Transverse colon (tissue), 4 donors: ENCODE data around the gene SMYD3. TPM values are rescaled to one million over a fixed set of nuclear protein-coding genes. Genes with fewer than 3 reads are reported as not detected.
A peak's percentile ranks its signal among the peaks of the same experiment; 100 is the strongest.

Experiments used
- DNase-seq: peaks from one replicate; pipeline ENCODE4 v3.0.0-alpha.2; 2019
- H3K27ac ChIP-seq, 4 donors: fragments of 200-600 bp; sonication (generic); 2 replicates each; pipeline ENCODE4 v1.5.1; 2016 to 2018; ENCODE audit warnings: inconsistent platforms in 4 of 4
- H3K27me3 ChIP-seq: fragments of 200-600 bp; sonication (generic); 2 replicates; pipeline ENCODE4 v1.5.1; 2017; ENCODE audit warnings: inconsistent platforms
- H3K36me3 ChIP-seq, 4 donors: fragments of 200-600 bp; sonication (generic); 2 replicates each; pipeline ENCODE4 v1.5.1; 2017 to 2019; ENCODE audit warnings: inconsistent platforms in 4 of 4
- H3K4me1 ChIP-seq, 4 donors: fragments of 200-600 bp; sonication (generic); 2 replicates each; pipeline ENCODE4 v1.5.1; 2017 to 2020; ENCODE audit warnings: inconsistent platforms in 4 of 4
- H3K4me3 ChIP-seq, 4 donors: fragments of 200-600 bp; sonication (generic); 1 replicate in 1 of 4; 2 replicates in 3 of 4; pipeline versions ENCODE4 v1.5.1 to v1.6.1; 2017 to 2019; ENCODE audit warnings: inconsistent platforms in 4 of 4
- H3K9me3 ChIP-seq, 2 donors: fragments of 200-600 bp; sonication (generic); 2 replicates each; pipeline ENCODE4 v1.5.1; 2017 to 2019; ENCODE audit warnings: inconsistent platforms in 2 of 2
- EP300 ChIP-seq: sonication (generic); formaldehyde crosslinking; IDR thresholded peaks from one replicate; pipeline ENCODE4 v1.6.1; 2017; ENCODE audit warnings: antibody characterized with exemption, low read depth
- POLR2A ChIP-seq: fragments of 450-650 bp; IDR thresholded peaks from one replicate; pipeline ENCODE4 v1.6.1; 2016; ENCODE audit warnings: antibody characterized with exemption, mild to moderate bottlenecking, moderate library complexity
- POLR2AphosphoS5 ChIP-seq, 3 donors: sonication (generic); formaldehyde crosslinking; IDR thresholded peaks; one replicate each; pipeline ENCODE4 v1.6.1; 2016; ENCODE audit warnings: antibody characterized with exemption in 3 of 3
- WGBS, 2 donors: methylation state at CpG; one replicate each; pipeline ENCODE4 v1.1.5; 2018; ENCODE audit warnings: low coverage in 1 of 2; 5-methylcytosine and 5-hydroxymethylcytosine counted together
- in situ Hi-C, 4 donors: fragments of 200-750 bp; cut with MboI; loops; one replicate each; pipeline versions ENCODE4 v1.15.0 to v1.15.1; 2017; ENCODE audit warnings: low sequenced_read_pairs in 3 of 4, low pct_ligation_motif_present in 1 of 4, low pct_unique_long_range_greater_than_20kb in 1 of 4
- intact Hi-C: fragments of 100-400 bp; cut with DNase I; formaldehyde crosslinking; loops from one replicate; pipeline ENCODE4 v1.15.1; 2023; ENCODE audit warnings: low total_unique reads
- total RNA-seq, 4 donors: library from RNA; depleted of rRNA; stranded (reverse); fragments of >200 nt; gene quantifications; one replicate each; pipeline ENCODE4 v1.1.0, GENCODE V29; 2016
- TF ChIP-seq, protein P1 (sequence below), 5 experiments: fragments of 200-600 bp in 3 of 5; fragments of 450-650 bp in 2 of 5; sonication (generic) in 3 of 5; IDR thresholded peaks; 1 replicate in 2 of 5; 2 replicates in 3 of 5; pipeline ENCODE4 v1.5.1; 2016 to 2017; ENCODE audit warnings: antibody characterized with exemption in 5 of 5, inconsistent platforms in 3 of 5, mild to moderate bottlenecking in 2 of 5, moderate library complexity in 1 of 5

SMYD3 gene
- total RNA-seq, 4 donors from 2014 or later: 10.5 to 31.3 (median 25.8) TPM

DNA sequence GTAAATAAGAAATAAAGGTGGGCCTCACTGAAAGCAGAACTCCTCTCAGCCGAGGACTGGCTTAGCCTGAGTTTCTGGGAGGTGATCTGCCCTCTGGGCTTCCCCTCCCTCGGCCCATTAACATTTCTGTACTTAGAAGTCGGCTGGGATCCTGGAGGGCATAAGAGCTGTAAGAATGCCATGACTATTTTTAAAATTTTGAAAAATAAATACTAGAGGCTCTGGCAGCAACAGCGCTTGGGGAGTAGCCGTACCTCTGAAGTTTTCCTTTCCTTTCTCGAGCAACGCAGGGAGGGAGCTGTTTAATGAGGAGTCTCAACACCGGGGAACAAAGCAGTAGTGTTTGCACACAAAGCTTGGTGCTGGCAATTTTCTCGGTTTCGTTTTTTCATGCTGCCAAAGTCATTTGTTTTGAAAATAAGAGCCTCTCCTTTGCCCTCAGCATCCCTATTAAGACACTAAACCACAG, 498.7 kb downstream of the SMYD3 start:
- WGBS, 2 donors: 40% methylated on average over 2 to 10 of the region's 10 CpGs
- H3K27ac ChIP-seq: no peak overlapping the region
- in situ Hi-C loops: loop anchor here in 3 of 4 donors (10.0 to 25.0 kb wide), 4 partner anchors 429 to 854 kb away; partner anchors contain the start of gene KIF26B (in 1 of the 3)

DNA sequence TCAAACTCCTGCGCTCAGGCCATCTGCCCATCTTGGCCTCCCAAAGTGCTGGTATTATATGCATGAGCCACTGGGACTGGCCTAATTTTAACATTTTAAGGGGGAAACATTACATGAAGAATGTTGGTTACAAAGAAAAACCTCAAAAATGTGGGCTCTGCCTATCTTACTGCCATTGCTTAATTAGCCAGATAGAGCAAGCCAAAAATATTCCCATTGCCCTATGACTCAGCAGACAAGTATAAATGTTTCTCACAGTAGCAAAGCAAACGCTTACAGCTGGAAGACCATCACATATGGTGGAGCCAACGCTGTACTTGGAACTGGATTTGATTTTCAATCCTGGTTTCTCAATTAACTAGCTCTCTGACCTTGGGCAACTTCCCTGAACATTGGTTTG, 502.0 kb downstream of the SMYD3 start:
- no peak for TF ChIP-seq EP300
- peak in 1 of 3 donors; percentile 23 for TF ChIP-seq POLR2AphosphoS5 (IDR thresholded peaks at IDR 0.05)
- TF ChIP-seq POLR2A: no peak
- TF ChIP-seq, protein P1, sequence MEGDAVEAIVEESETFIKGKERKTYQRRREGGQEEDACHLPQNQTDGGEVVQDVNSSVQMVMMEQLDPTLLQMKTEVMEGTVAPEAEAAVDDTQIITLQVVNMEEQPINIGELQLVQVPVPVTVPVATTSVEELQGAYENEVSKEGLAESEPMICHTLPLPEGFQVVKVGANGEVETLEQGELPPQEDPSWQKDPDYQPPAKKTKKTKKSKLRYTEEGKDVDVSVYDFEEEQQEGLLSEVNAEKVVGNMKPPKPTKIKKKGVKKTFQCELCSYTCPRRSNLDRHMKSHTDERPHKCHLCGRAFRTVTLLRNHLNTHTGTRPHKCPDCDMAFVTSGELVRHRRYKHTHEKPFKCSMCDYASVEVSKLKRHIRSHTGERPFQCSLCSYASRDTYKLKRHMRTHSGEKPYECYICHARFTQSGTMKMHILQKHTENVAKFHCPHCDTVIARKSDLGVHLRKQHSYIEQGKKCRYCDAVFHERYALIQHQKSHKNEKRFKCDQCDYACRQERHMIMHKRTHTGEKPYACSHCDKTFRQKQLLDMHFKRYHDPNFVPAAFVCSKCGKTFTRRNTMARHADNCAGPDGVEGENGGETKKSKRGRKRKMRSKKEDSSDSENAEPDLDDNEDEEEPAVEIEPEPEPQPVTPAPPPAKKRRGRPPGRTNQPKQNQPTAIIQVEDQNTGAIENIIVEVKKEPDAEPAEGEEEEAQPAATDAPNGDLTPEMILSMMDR (IDR thresholded peaks at IDR 0.05): no peak
- Histone ChIP-seq H3K9me3 (no peaks in the 10 kb centered on the region), H3K27ac (no peak overlapping the region), H3K4me1 (peaks cover 0 to 23% (median 7%) of the 10 kb centered on the region in 4 donors), H3K36me3 (no peaks in the 10 kb centered on the region), H3K27me3 (no peaks in the 10 kb centered on the region), H3K4me3 (no peak overlapping the region)
- WGBS, 2 donors: 61 to 75% methylated on average over 1 to 3 of the region's 3 CpGs
- intact Hi-C loops: no loop called here
- no peak for DNase-seq
- in situ Hi-C loops: loop anchor here in 3 of 4 donors (10.0 to 25.0 kb wide), 4 partner anchors 432 to 850 kb away; partner anchors contain the start of gene KIF26B (in 1 of the 3)

More for the DNA sequence above, 498.7 kb downstream of the SMYD3 start:
- intact Hi-C loops: no loop called here
- DNase-seq: no peak
- H3K27me3 ChIP-seq: no peaks in the 10 kb centered on the region
- no peak overlapping the region for H3K4me3 ChIP-seq
- H3K9me3 ChIP-seq: no peaks in the 10 kb centered on the region
- no peaks in the 10 kb centered on the region for H3K36me3 ChIP-seq
- peaks cover 0 to 15% (median 7%) of the 10 kb centered on the region in 4 donors for H3K4me1 ChIP-seq
- TF ChIP-seq EP300 (no peak), POLR2A (no peak), POLR2AphosphoS5 (IDR thresholded peaks at IDR 0.05) (no peak)
- TF ChIP-seq, protein P1 (IDR thresholded peaks at IDR 0.05): no peak

DNA sequence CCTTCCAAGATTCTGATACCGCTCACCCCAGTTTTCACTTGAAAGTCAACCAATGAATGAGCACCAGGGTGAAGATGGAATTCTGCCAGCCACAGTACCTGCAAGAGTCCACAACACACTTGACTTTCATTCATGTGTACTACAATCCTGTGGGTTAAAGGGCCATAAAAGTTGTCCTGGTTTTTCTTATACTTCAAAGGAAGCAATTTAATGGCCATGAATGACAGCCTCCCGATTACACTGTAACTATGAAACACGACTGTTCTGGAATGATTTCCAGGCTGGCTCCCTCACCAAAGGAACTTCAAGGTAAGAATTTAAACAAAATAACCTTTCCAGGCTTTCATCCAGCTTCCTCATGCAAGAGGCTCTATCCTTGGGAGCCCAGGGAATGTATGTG, 502.8 kb downstream of the SMYD3 start:
- H3K36me3 ChIP-seq: no peaks in the 10 kb centered on the region
- TF ChIP-seq, protein P1 (IDR thresholded peaks at IDR 0.05): no peak
- TF ChIP-seq POLR2AphosphoS5 (IDR thresholded peaks at IDR 0.05): peak in 1 of 3 donors; percentile 38
- H3K4me3 ChIP-seq: no peak overlapping the region
- no peak overlapping the region for H3K27ac ChIP-seq
- WGBS, 2 donors: 44 to 55% methylated on average over 1 to 3 of the region's 3 CpGs
- in situ Hi-C loops (loop anchor here in 3 of 4 donors (5.0 to 25.0 kb wide), 5 partner anchors 433 to 852 kb away; partner anchors contain the start of gene KIF26B (in 3 of the 3)), intact Hi-C loops (no loop called here)
- H3K4me1 ChIP-seq: peaks cover 0 to 26% (median 10%) of the 10 kb centered on the region in 4 donors
- no peaks in the 10 kb centered on the region for H3K9me3 ChIP-seq
- no peaks in the 10 kb centered on the region for H3K27me3 ChIP-seq
- DNase-seq: peak; percentile 29

DNA sequence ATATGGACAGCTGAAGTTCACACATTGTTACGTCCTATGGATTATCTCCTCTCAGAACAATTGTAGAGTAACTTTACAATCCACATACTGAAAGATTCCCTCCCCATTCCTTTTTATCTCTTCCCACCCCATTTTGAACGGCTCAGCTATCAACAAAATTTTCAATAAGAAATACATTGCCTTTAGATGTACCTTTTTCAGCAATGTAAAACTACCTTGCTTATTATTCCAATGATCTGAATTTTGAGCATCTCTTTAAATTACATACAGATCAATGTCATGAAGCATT, 503.7 kb downstream of the SMYD3 start:
- no peak overlapping the region for H3K4me3 ChIP-seq
- H3K27me3 ChIP-seq: no peaks in the 10 kb centered on the region
- no peak for TF ChIP-seq POLR2A
- TF ChIP-seq, protein P1 (IDR thresholded peaks at IDR 0.05): no peak
- TF ChIP-seq EP300: no peak
- no peak for TF ChIP-seq POLR2AphosphoS5 (IDR thresholded peaks at IDR 0.05)
- no peak overlapping the region for H3K27ac ChIP-seq
- no peaks in the 10 kb centered on the region for H3K36me3 ChIP-seq
- H3K4me1 ChIP-seq: peaks cover 0 to 26% (median 10%) of the 10 kb centered on the region in 4 donors
- no peaks in the 10 kb centered on the region for H3K9me3 ChIP-seq
- DNase-seq: no peak
- in situ Hi-C loops (loop anchor here in 3 of 4 donors (5.0 to 25.0 kb wide), 5 partner anchors 434 to 851 kb away; partner anchors contain the start of gene KIF26B (in 3 of the 3)), intact Hi-C loops (loop anchor here (2.0 kb wide), 1 partner anchor 847 kb away; no protein-coding TSS in a partner anchor)
- 17 to 36% methylated on average over 2 of the region's 2 CpGs for WGBS, 2 donors
